ENCODE measurements around the gene PTPRT.
"Not testable (repeated sequence)": the region's sequence is repeated elsewhere in the genome, so short reads cannot be mapped to it uniquely, and the experiment has no call there.

The PTPRT gene

GRCh38 chr20:43186312-43186711 is 3.4 kb downstream of the PTPRT start:
- no peak for DNase-seq

DNA sequence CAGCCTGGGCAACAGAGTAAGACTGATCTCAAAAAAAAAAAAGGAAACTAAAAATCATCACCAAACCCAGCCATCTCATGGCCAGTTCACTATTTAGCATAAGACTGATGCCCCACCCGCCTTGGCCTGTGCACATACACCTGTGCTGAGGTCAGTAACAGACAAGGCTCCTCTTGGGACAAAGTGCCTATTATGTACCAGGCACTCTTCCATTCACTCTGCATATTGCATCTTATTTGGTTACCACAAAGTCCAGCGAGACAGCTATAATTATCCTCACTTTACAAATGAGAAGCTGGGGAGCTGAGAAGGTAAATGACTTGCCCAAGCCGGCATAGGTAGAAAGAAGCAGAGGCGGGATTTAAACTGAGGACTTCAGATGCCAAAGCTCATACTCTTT is 3.8 kb downstream of the PTPRT start:
- DNase-seq: no peak

DNA sequence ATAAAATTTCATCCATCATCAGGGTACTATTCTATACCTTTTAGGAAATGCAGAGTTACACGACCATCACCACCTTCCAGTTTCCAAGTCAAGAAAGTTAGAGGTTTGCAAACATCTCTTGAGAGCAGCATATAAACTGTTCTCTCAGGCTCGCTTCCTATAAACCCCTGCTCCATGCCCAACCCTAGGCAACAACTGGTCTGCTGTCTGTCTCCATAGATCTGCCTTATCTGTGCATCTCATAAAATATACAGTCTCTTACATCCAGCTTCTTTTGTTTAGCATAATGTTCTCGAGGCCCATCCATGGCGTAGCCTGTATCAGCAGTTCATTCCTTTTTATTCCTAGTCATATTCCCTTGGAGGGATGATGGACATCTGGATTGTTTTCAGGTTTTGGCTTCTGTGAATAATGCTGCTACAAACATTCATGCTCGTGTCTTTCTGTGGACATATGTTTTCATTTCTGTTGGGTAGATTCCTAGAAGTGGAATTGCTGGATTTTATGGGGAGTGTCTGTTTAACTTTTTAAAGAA is 6.1 kb downstream of the PTPRT start:
- DNase-seq: no peak

GRCh38 chr20:43178080-43178479 is 11.6 kb downstream of the PTPRT start:
- DNase-seq: no peak

GRCh38 chr20:43176726-43177125 is 13.0 kb downstream of the PTPRT start:
- DNase-seq: no peak

GRCh38 chr20:43171930-43172329 is 17.8 kb downstream of the PTPRT start:
- DNase-seq: no peak

DNA sequence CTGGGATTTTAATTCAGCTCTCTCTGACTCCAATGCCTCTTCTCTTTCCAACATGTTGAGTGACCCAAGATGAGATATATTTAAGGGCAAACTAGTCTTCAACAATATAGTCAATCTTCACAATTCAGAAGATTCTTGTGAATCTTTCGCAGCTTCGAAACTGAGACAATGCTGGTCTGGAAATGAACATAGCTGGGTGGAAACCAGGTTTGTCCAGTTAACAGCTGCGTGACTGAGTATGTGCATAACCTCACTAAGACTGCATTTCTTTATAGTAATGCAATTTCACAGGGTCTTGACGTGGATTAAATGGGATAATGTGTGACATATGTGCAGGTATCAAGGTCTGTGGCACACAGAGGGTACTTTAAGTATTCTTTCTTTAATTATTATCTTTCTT is 18.9 kb downstream of the PTPRT start:
- no peak for DNase-seq

- no peak for DNase-seq
Observed at GRCh38 chr20:43167615-43168014, 22.1 kb downstream of the PTPRT start.

- no peak for DNase-seq
Observed at GRCh38 chr20:43167021-43167420, 22.7 kb downstream of the PTPRT start.

DNA sequence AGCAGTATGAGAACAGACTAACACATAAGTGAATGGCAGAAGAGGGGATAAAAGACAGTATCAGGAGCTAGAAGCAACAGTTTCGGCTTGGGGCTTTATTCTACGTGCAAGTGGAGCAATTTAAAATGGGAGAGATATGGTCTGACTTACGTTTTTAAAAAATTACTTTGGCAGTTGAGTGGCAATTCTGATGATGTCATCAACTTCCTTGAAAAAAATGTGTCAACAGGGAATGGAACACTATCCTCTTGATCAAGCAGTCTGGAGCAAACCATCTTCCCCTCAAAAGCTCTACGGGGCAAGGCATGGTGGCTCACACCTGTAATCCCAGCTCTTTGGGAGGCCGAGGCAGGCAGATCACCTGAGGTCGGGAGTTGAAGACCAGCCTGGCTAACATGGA is 24.1 kb downstream of the PTPRT start:
- DNase-seq: no peak

DNA sequence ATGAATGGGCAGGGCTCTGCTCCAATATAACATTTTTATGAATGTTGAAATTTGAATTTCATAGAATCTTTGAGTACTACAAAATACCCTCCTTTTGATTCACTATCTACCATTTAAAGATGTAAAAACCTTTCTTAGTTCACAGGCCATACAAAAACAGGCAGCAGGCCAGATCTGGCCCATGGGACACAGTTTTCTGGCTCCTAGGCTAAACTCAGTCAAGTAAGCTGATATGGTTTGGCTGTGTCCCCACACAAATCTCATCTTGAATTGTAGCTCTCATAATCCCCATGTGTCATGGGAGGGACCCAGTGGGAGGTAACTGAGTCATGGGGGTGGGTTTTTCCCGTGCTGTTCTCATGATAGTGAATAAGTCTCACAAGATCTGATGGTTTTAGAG is 25.0 kb downstream of the PTPRT start:
- DNase-seq: not testable (repeated sequence)

DNA sequence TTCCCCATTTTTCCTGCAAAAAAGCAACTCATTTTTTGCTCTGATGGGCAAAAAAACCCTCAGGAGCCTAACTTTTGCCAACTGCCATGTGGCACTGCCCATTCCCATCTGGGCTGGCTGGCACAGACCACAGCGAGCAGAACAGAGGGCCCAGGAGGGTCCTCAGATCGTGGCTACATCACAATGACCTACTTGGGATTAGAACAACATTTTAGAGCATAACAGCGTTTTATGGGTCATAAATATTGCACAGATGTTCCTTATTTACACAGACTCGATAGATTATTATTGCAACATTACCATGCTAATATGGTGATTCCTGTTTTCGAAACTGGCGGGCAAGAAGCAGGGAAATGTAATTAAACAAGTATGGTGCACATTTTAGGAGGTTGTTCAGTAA is 28.0 kb downstream of the PTPRT start:
- DNase-seq: no peak

- DNase-seq: no peak
Observed at GRCh38 chr20:43160941-43161340, 28.8 kb downstream of the PTPRT start.

DNA sequence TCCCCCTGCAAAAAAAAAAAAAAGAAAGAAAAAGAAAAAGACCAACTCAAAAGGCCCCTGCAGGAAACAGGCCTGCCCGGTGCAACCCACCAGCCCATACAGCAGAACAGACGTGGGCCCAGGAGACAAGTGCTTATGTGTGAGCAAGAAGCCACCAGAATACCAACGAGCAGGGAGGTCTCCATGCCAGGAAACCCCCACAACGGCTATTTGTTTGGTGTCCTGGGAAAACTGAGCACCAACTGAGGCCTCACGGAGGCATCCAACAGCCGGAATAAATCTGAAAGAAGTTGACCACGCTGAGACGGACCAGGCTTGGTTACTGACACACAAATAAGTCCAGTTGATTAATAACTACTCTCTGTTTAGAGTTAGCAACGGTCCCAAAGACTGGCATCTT is 29.7 kb downstream of the PTPRT start:
- no peak for DNase-seq

DNA sequence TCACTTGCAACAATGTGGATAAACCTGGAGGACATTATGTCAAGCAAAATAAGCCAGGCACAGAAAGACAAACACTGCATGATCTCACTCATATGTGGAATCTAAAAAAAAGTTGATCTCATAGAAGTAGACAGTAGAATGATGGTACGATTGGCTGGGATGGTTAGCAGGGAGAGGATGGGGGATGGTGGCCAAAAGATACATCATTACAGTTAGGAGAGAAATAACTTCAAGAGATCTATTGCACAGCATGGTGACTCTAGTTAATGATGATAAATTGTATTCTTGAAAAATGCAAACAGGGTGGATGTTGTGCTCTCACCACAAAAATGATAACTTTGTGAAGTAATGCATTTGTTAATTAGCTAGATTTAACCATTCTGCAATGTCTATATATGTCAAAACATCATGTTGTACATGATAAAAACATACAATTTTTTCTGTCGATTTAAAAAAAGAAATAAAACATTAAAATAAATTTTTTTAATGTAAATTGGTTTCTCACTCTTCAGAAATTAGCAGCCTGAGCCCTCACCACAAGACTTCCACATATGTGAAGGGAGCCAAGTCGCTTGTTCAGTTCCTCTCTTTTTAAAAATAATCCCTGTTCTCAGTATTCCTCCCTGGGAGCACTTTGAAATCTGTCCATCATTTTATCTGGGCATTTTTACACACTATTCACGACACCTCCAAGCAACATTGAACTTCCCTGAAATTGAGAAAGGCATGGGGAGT is 34.2 kb downstream of the PTPRT start:
- no peak for DNase-seq

GRCh38 chr20:43151901-43152300 is 37.8 kb downstream of the PTPRT start:
- DNase-seq: no peak

DNA sequence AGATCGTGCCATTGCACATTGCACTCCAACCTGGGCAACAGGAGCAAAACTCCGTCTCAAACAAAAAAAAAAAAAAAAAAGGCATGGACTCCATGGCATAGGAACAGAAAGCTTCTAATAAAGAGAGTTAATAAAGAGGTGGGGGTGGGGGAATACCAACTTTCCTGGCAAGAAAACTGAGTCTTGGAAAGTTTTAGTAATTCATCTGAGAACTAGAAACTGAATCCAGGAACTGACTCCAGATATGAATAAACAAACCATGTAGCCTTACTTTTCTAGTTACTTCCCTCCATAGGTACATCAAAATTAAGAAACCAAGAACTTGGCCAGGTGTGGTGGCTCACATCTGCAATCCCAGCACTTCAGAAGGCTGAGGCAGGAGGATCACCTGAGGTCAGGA is 38.5 kb downstream of the PTPRT start:
- DNase-seq: no peak

- DNase-seq: no peak
Observed at GRCh38 chr20:43140726-43141125, 49.0 kb downstream of the PTPRT start.

GRCh38 chr20:43138061-43138770 is 51.5 kb downstream of the PTPRT start:
- DNase-seq: no peak

- no peak for DNase-seq
Observed at GRCh38 chr20:43137160-43137559, 52.5 kb downstream of the PTPRT start.

- DNase-seq: no peak
Observed at GRCh38 chr20:43124241-43124640, 65.5 kb downstream of the PTPRT start.

GRCh38 chr20:43123180-43123579 is 66.5 kb downstream of the PTPRT start:
- no peak for DNase-seq

DNA sequence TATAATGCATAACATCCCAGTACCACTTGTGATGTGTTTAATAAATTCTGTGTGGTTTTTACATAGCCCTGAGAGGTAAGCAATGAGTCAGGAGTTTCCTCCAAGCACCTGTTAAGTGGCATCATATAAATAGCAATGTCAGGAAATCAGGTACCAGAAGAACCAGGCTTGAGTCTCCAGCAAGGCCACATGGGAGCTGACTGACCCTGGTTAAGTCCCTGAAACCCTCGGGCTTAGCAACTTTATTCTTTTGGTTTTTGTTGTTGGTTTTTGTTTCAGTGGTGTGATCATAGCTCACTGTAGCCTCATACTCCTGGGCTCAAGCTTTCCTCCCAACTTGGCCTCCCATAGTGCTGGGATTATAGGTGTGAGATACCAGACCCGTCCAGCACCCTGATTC is 70.0 kb downstream of the PTPRT start:
- no peak for DNase-seq

DNA sequence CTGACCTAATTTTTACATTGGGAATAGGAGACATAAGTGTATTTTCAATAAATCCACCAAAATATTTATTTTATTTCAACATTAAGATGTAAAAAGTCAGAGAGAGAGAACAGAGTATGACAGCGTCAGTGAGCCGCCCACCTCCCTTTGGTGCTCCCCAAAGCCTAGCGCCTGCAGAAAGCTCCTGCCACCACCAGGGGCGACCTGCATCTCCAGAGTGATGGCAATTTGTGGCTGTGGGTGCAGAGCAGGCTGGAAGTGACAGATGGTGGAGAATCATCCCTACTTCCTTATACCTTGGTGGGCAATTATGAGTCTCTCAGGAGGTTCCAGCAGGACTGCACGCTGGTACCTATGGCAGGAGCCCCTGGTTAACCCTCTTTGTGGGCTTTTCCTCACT is 87.3 kb downstream of the PTPRT start:
- no peak for DNase-seq

GRCh38 chr20:43096931-43097260 is 92.8 kb downstream of the PTPRT start:
- no peak for DNase-seq
